ENCODE measurements around the gene PCDHGA10.
"Not testable (repeated sequence)": the region's sequence is repeated elsewhere in the genome, so short reads cannot be mapped to it uniquely, and the experiment has no call there.

The PCDHGA10 gene

DNA sequence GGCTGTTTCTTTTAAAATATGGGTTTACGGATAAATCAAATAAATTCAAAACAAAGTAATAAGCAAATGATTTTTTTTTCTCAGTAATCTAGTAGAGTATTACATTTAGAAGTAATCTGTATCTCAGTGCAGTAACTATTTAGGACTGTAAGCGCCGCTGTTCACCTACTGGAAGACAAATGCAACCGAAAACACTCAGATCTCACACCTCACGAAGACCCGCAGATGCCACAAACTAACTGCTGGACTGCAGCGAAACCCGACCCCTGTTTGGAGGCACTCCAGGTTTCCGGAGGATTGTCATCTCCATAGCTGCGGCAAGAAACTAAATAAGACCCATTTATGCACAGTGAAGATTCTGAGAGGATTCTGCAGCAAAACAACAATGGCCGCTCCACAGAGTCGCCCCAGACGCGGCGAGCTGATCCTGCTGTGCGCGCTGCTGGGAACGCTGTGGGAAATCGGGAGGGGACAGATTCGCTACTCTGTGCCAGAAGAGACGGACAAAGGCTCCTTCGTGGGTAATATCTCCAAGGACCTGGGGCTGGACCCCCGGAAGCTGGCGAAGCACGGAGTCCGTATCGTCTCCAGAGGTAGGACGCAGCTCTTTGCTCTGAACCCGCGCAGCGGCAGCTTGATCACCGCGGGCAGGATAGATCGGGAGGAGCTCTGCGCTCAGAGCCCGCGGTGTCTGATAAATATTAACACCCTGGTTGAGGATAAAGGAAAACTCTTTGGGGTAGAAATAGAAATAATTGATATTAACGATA, 20.2 kb upstream of the PCDHGA10 start, which contains the start of gene PCDHGA8:
Gene PCDHGA8, plus strand, starts transcription at position 205 of the 770 bp plus-strand sequence. Its CDS starts 181 bp downstream, at position 386.
- TF ChIP-seq FOXP2 (optimal IDR thresholded peaks at IDR 0.05; ENCODE audit: borderline replicate concordance, extremely low read depth, extremely low read length, insufficient read depth) (no peak), SIN3A (IDR thresholded peaks at IDR 0.05; ENCODE audit: borderline replicate concordance, insufficient read depth, low read length) (no peak), POLR2AphosphoS5 (IDR thresholded peaks at IDR 0.05; ENCODE audit: low read depth, low read length) (no peak), TAF1 (IDR thresholded peaks at IDR 0.05; ENCODE audit: borderline replicate concordance, insufficient read depth, low read length) (no peak)
- TF ChIP-seq, protein P1, sequence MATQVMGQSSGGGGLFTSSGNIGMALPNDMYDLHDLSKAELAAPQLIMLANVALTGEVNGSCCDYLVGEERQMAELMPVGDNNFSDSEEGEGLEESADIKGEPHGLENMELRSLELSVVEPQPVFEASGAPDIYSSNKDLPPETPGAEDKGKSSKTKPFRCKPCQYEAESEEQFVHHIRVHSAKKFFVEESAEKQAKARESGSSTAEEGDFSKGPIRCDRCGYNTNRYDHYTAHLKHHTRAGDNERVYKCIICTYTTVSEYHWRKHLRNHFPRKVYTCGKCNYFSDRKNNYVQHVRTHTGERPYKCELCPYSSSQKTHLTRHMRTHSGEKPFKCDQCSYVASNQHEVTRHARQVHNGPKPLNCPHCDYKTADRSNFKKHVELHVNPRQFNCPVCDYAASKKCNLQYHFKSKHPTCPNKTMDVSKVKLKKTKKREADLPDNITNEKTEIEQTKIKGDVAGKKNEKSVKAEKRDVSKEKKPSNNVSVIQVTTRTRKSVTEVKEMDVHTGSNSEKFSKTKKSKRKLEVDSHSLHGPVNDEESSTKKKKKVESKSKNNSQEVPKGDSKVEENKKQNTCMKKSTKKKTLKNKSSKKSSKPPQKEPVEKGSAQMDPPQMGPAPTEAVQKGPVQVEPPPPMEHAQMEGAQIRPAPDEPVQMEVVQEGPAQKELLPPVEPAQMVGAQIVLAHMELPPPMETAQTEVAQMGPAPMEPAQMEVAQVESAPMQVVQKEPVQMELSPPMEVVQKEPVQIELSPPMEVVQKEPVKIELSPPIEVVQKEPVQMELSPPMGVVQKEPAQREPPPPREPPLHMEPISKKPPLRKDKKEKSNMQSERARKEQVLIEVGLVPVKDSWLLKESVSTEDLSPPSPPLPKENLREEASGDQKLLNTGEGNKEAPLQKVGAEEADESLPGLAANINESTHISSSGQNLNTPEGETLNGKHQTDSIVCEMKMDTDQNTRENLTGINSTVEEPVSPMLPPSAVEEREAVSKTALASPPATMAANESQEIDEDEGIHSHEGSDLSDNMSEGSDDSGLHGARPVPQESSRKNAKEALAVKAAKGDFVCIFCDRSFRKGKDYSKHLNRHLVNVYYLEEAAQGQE (IDR thresholded peaks at IDR 0.05; ENCODE audit: insufficient read depth in 1 of 2, low read depth in 2 of 2, low read length in 2 of 2) = no peak

DNA sequence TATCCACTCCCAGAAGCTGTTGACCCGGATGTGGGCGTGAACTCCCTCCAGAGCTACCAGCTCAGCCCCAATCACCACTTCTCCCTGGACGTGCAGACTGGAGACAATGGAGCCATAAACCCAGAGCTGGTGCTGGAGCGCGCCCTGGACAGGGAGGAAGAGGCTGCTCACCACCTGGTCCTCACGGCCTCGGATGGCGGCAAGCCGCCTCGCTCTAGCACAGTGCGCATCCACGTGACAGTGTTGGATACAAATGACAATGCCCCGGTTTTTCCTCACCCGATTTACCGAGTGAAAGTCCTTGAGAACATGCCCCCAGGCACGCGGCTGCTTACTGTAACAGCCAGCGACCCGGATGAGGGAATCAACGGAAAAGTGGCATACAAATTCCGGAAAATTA, 19.5 kb upstream of the PCDHGA10 start:
- TF ChIP-seq, protein P1 (IDR thresholded peaks at IDR 0.05; ENCODE audit: insufficient read depth in 1 of 2, low read depth in 2 of 2, low read length in 2 of 2) = no peak
- no peak for TF ChIP-seq POLR2AphosphoS5 (IDR thresholded peaks at IDR 0.05; ENCODE audit: low read depth, low read length)
- no peak for TF ChIP-seq FOXP2 (optimal IDR thresholded peaks at IDR 0.05; ENCODE audit: borderline replicate concordance, extremely low read depth, extremely low read length, insufficient read depth)
- no peak for TF ChIP-seq SIN3A (IDR thresholded peaks at IDR 0.05; ENCODE audit: borderline replicate concordance, insufficient read depth, low read length)
- TF ChIP-seq TAF1 (IDR thresholded peaks at IDR 0.05; ENCODE audit: borderline replicate concordance, insufficient read depth, low read length) = no peak

DNA sequence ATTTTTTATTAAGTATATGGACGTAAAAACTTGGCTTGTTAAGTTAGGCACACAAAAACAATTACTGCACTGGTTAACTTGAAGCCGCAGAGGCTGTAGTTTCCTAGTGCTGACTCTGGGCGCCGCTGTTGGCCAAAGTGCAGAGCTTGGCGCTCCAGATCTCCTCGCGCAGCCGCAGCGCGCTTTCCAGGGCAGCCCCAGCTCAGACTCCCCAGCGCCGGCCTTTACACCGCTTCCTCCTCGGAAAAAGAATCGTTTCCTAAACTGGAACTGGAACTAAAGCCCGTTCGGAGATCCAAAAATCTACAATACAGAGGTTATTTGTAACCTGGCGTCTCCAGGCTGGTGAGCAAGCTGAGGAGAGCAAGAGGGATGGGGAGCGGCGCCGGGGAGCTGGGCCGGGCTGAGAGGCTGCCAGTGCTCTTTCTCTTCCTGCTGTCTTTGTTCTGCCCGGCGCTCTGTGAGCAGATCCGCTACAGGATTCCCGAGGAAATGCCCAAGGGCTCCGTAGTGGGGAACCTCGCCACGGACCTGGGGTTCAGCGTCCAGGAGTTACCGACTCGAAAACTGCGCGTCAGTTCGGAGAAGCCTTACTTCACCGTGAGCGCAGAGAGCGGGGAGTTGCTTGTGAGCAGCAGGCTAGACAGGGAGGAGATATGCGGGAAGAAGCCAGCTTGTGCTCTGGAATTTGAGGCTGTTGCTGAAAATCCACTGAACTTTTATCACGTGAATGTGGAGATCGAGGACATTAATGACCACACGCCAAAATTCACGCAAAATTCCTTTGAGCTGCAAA, 14.8 kb upstream of the PCDHGA10 start, which contains the start of gene PCDHGB5:
Gene PCDHGB5, plus strand, starts transcription at position 192 of the 796 bp plus-strand sequence. Its CDS starts 181 bp downstream, at position 373.
- TF ChIP-seq SIN3A (IDR thresholded peaks at IDR 0.05; ENCODE audit: borderline replicate concordance, insufficient read depth, low read length); FOXP2 (optimal IDR thresholded peaks at IDR 0.05; ENCODE audit: borderline replicate concordance, extremely low read depth, extremely low read length, insufficient read depth); POLR2AphosphoS5 (IDR thresholded peaks at IDR 0.05; ENCODE audit: low read depth, low read length): not testable (repeated sequence)

DNA sequence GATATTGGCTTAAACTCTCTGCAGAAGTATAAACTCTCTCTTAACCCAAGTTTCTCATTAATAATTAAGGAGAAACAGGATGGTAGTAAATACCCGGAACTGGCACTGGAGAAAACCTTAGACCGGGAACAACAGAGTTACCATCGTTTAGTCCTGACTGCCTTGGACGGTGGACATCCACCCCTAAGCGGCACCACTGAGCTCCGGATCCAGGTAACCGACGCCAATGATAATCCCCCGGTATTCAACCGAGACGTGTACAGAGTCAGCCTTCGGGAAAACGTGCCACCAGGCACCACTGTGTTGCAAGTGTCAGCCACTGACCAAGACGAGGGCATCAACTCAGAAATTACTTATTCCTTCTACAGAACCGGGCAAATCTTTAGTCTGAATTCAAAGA, 14.2 kb upstream of the PCDHGA10 start:
- TF ChIP-seq SIN3A (IDR thresholded peaks at IDR 0.05; ENCODE audit: borderline replicate concordance, insufficient read depth, low read length) (no peak), POLR2AphosphoS5 (IDR thresholded peaks at IDR 0.05; ENCODE audit: low read depth, low read length) (no peak), TAF1 (IDR thresholded peaks at IDR 0.05; ENCODE audit: borderline replicate concordance, insufficient read depth, low read length) (no peak), FOXP2 (optimal IDR thresholded peaks at IDR 0.05; ENCODE audit: borderline replicate concordance, extremely low read depth, extremely low read length, insufficient read depth) (no peak)
- TF ChIP-seq, protein P1 (IDR thresholded peaks at IDR 0.05; ENCODE audit: insufficient read depth in 1 of 2, low read depth in 2 of 2, low read length in 2 of 2) = no peak

DNA sequence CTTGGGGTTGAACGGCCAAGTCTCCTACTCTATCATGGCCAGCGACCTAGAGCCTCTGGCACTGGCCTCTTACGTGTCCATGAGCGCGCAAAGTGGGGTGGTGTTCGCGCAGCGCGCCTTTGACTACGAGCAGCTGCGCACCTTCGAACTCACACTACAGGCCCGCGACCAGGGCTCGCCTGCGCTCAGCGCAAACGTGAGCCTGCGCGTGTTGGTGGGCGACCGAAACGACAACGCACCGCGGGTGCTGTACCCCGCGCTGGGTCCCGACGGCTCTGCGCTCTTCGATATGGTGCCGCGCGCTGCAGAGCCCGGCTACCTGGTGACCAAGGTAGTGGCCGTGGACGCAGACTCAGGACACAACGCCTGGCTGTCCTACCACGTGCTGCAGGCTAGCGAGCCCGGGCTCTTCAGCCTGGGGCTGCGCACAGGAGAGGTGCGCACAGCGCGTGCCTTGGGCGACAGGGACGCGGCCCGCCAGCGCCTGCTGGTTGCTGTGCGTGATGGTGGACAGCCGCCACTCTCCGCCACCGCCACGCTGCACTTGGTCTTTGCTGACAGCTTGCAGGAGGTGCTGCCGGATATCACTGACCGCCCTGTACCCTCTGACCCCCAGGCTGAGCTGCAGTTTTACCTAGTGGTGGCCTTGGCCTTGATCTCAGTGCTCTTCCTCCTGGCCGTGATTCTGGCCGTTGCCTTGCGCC, 13.1 kb upstream of the PCDHGA10 start:
- no peak for TF ChIP-seq POLR2AphosphoS5 (IDR thresholded peaks at IDR 0.05; ENCODE audit: low read depth, low read length)
- TF ChIP-seq, protein P1 (IDR thresholded peaks at IDR 0.05; ENCODE audit: insufficient read depth in 1 of 2, low read depth in 2 of 2, low read length in 2 of 2) = no peak
- no peak for TF ChIP-seq SIN3A (IDR thresholded peaks at IDR 0.05; ENCODE audit: borderline replicate concordance, insufficient read depth, low read length)
- TF ChIP-seq FOXP2 (optimal IDR thresholded peaks at IDR 0.05; ENCODE audit: borderline replicate concordance, extremely low read depth, extremely low read length, insufficient read depth) = no peak
- TF ChIP-seq TAF1 (IDR thresholded peaks at IDR 0.05; ENCODE audit: borderline replicate concordance, insufficient read depth, low read length) = no peak

Data from PFSK-1 (cell line).